Measurements from ENCODE around the gene ARHGAP15. TPM values are rescaled to one million over a fixed set of nuclear protein-coding genes. Genes with fewer than 3 reads are reported as not detected.

Gene ARHGAP15
- total RNA-seq, 1 donor from 2014 or later: 7.0 TPM

DNA sequence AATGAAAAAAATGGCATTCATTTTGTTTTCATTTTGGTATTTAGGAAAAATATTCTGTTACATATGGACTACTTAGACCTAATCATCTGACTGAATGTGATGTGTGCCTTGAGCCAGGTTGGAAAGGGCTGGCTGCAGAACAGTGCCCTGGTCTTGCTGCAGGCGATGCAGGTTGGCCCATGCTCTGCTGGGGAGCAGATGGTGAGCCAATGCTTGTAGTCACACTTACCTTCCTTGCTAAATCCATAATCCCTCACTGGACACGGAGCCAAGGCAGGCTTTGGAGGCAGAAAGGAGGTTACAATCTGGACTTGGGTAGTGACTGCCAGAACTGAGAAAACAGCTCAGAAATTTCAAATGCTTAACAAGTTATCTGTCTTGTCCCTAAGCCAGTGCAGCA, 228.7 kb downstream of the ARHGAP15 start:
- TF ChIP-seq, protein P1, sequence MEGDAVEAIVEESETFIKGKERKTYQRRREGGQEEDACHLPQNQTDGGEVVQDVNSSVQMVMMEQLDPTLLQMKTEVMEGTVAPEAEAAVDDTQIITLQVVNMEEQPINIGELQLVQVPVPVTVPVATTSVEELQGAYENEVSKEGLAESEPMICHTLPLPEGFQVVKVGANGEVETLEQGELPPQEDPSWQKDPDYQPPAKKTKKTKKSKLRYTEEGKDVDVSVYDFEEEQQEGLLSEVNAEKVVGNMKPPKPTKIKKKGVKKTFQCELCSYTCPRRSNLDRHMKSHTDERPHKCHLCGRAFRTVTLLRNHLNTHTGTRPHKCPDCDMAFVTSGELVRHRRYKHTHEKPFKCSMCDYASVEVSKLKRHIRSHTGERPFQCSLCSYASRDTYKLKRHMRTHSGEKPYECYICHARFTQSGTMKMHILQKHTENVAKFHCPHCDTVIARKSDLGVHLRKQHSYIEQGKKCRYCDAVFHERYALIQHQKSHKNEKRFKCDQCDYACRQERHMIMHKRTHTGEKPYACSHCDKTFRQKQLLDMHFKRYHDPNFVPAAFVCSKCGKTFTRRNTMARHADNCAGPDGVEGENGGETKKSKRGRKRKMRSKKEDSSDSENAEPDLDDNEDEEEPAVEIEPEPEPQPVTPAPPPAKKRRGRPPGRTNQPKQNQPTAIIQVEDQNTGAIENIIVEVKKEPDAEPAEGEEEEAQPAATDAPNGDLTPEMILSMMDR (IDR thresholded peaks at IDR 0.05; ENCODE audit: borderline replicate concordance): no peak
- no peak for DNase-seq
- Histone ChIP-seq H3K4me3 (no peak overlapping the region), H3K36me3 (no peaks in the 10 kb centered on the region), H3K27ac (replicated peaks) (no peak overlapping the region), H3K27me3 (ENCODE audit: low read depth) (no peaks in the 10 kb centered on the region), H3K4me1 (no peaks in the 10 kb centered on the region), H3K9me3 (replicated peaks) (no peaks in the 10 kb centered on the region)
- intact Hi-C loops (cut with micrococcal nuclease): no loop called here

DNA sequence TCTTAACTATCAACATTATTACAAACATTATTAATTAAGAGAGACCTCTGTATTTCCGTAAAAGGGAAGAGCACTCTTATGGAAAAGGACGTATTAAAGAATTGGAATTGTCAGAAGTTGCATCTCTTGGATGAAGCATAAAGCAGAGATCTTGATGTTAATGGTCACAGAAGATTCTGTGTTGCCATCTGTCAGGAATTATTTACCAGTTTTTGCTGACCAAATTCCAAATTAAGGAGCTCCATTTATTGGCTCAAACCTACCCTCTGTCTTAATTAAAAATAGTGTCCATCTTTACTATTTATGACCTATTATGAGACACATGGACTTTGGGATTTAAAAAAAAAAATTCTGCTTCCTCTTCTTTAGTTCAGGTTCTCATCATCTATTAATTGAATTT, 232.1 kb downstream of the ARHGAP15 start:
- no peak for DNase-seq
- Histone ChIP-seq H3K27ac (replicated peaks) (no peak overlapping the region), H3K27me3 (ENCODE audit: low read depth) (no peaks in the 10 kb centered on the region), H3K4me3 (no peak overlapping the region), H3K36me3 (no peaks in the 10 kb centered on the region), H3K9me3 (replicated peaks) (no peaks in the 10 kb centered on the region), H3K4me1 (no peaks in the 10 kb centered on the region)
- intact Hi-C loops (cut with micrococcal nuclease): no loop called here
- TF ChIP-seq, protein P1 (IDR thresholded peaks at IDR 0.05; ENCODE audit: borderline replicate concordance): no peak

DNA sequence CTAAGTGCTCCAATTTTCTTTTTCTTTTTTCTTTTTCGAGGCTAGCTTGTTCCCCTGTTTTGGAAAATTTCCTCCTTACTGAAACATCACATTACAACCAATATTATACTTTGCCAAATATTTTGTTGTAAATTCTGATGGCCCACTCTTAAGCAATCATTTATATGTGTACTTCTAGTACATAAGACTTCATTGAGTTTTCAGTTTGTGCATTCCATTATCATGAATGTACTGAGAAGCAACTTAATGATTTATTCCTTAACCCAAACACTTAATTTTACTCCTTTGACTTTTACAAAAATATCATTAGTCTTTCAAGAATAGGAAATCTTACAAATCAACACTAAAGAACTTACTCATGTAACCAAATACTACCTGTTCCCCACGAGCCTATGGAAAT, 242.4 kb downstream of the ARHGAP15 start:
- no peaks in the 10 kb centered on the region for H3K9me3 ChIP-seq (replicated peaks)
- TF ChIP-seq, protein P1 (IDR thresholded peaks at IDR 0.05; ENCODE audit: borderline replicate concordance): no peak

DNA sequence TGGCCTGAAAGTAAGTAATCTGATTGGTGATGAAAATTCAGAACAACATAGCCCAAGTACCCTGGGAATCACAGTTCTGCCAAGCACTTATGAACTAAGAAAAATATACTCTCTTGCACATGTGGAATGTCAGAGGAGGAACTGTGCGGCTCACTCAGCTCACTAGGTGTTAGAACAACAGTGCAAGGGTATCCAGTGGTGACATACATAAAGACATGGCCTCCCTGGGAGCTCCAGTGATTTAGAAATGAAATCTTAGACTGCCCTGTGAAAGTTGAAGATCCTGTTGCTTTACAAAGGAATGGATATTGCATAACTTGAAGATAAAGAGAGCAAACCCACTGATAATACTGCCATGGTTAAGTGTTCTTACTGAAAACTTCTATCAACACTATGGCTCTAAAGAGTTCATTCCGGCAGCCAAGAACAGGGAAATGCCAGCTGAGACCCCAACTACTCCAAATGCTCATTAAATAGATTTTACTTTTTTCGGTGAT, 246.2 kb downstream of the ARHGAP15 start:
- intact Hi-C loops (cut with micrococcal nuclease): no loop called here
- Histone ChIP-seq H3K4me1 (no peaks in the 10 kb centered on the region), H3K36me3 (no peaks in the 10 kb centered on the region), H3K27me3 (ENCODE audit: low read depth) (no peaks in the 10 kb centered on the region), H3K4me3 (no peak overlapping the region), H3K9me3 (replicated peaks) (no peaks in the 10 kb centered on the region), H3K27ac (replicated peaks) (no peak overlapping the region)
- TF ChIP-seq, protein P1 (IDR thresholded peaks at IDR 0.05; ENCODE audit: borderline replicate concordance): no peak
- no peak for DNase-seq

More for the DNA sequence above, 242.4 kb downstream of the ARHGAP15 start:
- H3K27me3 ChIP-seq (ENCODE audit: low read depth): no peaks in the 10 kb centered on the region
- DNase-seq: no peak
- H3K4me3 ChIP-seq: no peak overlapping the region
- no peaks in the 10 kb centered on the region for H3K4me1 ChIP-seq
- intact Hi-C loops (cut with micrococcal nuclease): no loop called here
- H3K36me3 ChIP-seq: no peaks in the 10 kb centered on the region
- no peak overlapping the region for H3K27ac ChIP-seq (replicated peaks)

DNA sequence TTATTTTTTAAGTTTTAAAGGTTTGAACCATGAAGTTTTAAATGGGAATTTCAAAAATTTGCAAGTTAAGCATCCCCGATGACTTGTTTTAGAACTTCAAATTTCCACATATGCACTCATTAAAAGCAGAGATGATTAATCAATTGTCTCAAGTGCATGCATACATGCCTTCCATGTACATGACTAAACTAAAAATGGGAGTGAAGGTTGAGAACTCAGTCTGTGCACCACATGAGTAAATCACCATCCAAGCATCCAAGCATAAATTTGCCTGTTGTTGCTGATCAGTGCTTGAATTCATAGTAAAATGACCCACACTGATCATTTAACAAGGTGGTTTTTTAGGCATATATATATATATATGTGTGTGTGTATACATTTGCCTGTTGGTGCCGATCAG, 249.8 kb downstream of the ARHGAP15 start:
- H3K4me1 ChIP-seq: no peaks in the 10 kb centered on the region

More for the DNA sequence above, 249.8 kb downstream of the ARHGAP15 start:
- Histone ChIP-seq H3K4me3 (no peak overlapping the region), H3K36me3 (no peaks in the 10 kb centered on the region), H3K9me3 (replicated peaks) (no peaks in the 10 kb centered on the region), H3K27ac (replicated peaks) (no peak overlapping the region), H3K27me3 (ENCODE audit: low read depth) (no peaks in the 10 kb centered on the region)
- intact Hi-C loops (cut with micrococcal nuclease): no loop called here
- no peak for DNase-seq
- TF ChIP-seq, protein P1 (IDR thresholded peaks at IDR 0.05; ENCODE audit: borderline replicate concordance): no peak
